Measurements from ENCODE around the gene RBL2.

DNA sequence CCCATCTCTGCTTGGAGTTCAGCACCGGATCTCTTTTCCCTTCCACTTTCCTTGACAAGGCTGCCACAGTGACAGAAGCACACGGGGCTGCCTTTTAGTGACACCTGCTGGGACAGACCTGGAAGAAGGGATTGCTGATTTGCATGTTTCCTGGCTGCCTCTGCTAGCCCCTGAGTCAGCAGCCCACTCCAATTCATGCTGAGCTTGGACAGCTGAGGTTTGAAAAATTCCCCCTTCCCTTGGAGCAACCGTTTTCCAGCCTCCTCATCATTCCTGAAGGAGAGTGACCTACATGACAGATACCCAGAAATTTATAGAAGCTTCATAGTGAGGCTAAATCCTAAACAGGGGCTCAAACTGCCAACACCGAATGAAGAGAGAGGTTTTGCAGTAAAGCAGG is 18.8 kb upstream of the RBL2 start:
- TF ChIP-seq RAD21 (conservative IDR thresholded peaks at IDR 0.05) (peak; percentile 67), POLR2AphosphoS5 (IDR thresholded peaks at IDR 0.05) (no peak), EZH2 (IDR thresholded peaks at IDR 0.05; ENCODE audit: borderline replicate concordance, insufficient read depth, low read length, poor library complexity, severe bottlenecking) (no peak), MXI1 (conservative IDR thresholded peaks at IDR 0.05; ENCODE audit: poor library complexity, severe bottlenecking) (no peak), EP300 (conservative IDR thresholded peaks at IDR 0.05; ENCODE audit: poor library complexity, severe bottlenecking) (peak; percentile 24), TAF1 (IDR thresholded peaks at IDR 0.05; ENCODE audit: low read depth) (no peak), SMC3 (conservative IDR thresholded peaks at IDR 0.05; ENCODE audit: poor library complexity) (peak; percentile 65)
- TF ChIP-seq, protein P1, sequence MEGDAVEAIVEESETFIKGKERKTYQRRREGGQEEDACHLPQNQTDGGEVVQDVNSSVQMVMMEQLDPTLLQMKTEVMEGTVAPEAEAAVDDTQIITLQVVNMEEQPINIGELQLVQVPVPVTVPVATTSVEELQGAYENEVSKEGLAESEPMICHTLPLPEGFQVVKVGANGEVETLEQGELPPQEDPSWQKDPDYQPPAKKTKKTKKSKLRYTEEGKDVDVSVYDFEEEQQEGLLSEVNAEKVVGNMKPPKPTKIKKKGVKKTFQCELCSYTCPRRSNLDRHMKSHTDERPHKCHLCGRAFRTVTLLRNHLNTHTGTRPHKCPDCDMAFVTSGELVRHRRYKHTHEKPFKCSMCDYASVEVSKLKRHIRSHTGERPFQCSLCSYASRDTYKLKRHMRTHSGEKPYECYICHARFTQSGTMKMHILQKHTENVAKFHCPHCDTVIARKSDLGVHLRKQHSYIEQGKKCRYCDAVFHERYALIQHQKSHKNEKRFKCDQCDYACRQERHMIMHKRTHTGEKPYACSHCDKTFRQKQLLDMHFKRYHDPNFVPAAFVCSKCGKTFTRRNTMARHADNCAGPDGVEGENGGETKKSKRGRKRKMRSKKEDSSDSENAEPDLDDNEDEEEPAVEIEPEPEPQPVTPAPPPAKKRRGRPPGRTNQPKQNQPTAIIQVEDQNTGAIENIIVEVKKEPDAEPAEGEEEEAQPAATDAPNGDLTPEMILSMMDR (IDR thresholded peaks at IDR 0.05; ENCODE audit: poor library complexity, severe bottlenecking): peak; percentile 66
- TF ChIP-seq, protein P2, sequence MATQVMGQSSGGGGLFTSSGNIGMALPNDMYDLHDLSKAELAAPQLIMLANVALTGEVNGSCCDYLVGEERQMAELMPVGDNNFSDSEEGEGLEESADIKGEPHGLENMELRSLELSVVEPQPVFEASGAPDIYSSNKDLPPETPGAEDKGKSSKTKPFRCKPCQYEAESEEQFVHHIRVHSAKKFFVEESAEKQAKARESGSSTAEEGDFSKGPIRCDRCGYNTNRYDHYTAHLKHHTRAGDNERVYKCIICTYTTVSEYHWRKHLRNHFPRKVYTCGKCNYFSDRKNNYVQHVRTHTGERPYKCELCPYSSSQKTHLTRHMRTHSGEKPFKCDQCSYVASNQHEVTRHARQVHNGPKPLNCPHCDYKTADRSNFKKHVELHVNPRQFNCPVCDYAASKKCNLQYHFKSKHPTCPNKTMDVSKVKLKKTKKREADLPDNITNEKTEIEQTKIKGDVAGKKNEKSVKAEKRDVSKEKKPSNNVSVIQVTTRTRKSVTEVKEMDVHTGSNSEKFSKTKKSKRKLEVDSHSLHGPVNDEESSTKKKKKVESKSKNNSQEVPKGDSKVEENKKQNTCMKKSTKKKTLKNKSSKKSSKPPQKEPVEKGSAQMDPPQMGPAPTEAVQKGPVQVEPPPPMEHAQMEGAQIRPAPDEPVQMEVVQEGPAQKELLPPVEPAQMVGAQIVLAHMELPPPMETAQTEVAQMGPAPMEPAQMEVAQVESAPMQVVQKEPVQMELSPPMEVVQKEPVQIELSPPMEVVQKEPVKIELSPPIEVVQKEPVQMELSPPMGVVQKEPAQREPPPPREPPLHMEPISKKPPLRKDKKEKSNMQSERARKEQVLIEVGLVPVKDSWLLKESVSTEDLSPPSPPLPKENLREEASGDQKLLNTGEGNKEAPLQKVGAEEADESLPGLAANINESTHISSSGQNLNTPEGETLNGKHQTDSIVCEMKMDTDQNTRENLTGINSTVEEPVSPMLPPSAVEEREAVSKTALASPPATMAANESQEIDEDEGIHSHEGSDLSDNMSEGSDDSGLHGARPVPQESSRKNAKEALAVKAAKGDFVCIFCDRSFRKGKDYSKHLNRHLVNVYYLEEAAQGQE (IDR thresholded peaks at IDR 0.05; ENCODE audit: borderline replicate concordance): peak; percentile 30

Measured in neural cell (in vitro differentiated cells).